GM23248 (cell line): ENCODE results near the gene WWTR1. TPM values are rescaled to one million over a fixed set of nuclear protein-coding genes. Genes with fewer than 3 reads are reported as not detected.

Source experiments
- DNase-seq: peaks from one replicate; pipeline ENCODE4 v3.0.0-alpha.2; 2015
- H2AFZ ChIP-seq: fragments of 200-600 bp; sonication (generic); 2 replicates; pipeline ENCODE4 v1.6.1; 2016; ENCODE audit warnings: antibody characterized with exemption
- H3F3A ChIP-seq: fragments of 200-600 bp; sonication (generic); 2 replicates; pipeline ENCODE4 v1.6.1; 2016; ENCODE audit warnings: mild to moderate bottlenecking, antibody characterized with exemption, mixed run types; ENCODE audit not compliant: insufficient read depth
- H3K27ac ChIP-seq: fragments of 200-600 bp; sonication (generic); 2 replicates; pipeline ENCODE4 v1.5.1; 2016; ENCODE audit warnings: mild to moderate bottlenecking
- H3K27me3 ChIP-seq: fragments of 200-600 bp; sonication (generic); replicated peaks from 2 replicates; pipeline ENCODE4 v1.6.1; 2016; ENCODE audit warnings: mild to moderate bottlenecking; ENCODE audit not compliant: insufficient read depth
- H3K36me3 ChIP-seq: fragments of 200-600 bp; sonication (generic); 2 replicates; pipeline ENCODE4 v1.6.1; 2016; ENCODE audit warnings: low read depth, mild to moderate bottlenecking
- H3K4me1 ChIP-seq: fragments of 200-600 bp; sonication (generic); 2 replicates; pipeline ENCODE4 v1.6.1; 2016; ENCODE audit warnings: mild to moderate bottlenecking; ENCODE audit not compliant: insufficient read depth
- H3K4me2 ChIP-seq: fragments of 200-600 bp; sonication (generic); one replicate; pipeline ENCODE4 v1.6.1; 2016; ENCODE audit warnings: mild to moderate bottlenecking; ENCODE audit not compliant: unreplicated experiment
- H3K4me3 ChIP-seq: fragments of 200-600 bp; sonication (generic); 2 replicates; pipeline ENCODE4 v1.5.1; 2016; ENCODE audit warnings: mild to moderate bottlenecking
- H3K79me2 ChIP-seq: fragments of 200-600 bp; sonication (generic); 2 replicates; pipeline ENCODE4 v1.6.1; 2016; ENCODE audit warnings: mild to moderate bottlenecking; ENCODE audit not compliant: insufficient read depth
- H3K9ac ChIP-seq: fragments of 200-600 bp; sonication (generic); 2 replicates; pipeline ENCODE4 v1.6.1; 2016; ENCODE audit warnings: mild to moderate bottlenecking
- H3K9me2 ChIP-seq: fragments of 200-600 bp; sonication (generic); 2 replicates; pipeline ENCODE4 v1.6.1; 2016; ENCODE audit warnings: mixed run types, mild to moderate bottlenecking, moderate library complexity; ENCODE audit not compliant: insufficient read depth
- H3K9me3 ChIP-seq: fragments of 200-600 bp; sonication (generic); one replicate; pipeline ENCODE4 v1.6.1; 2017; ENCODE audit warnings: low read depth
- H4K20me1 ChIP-seq: fragments of 200-600 bp; sonication (generic); 2 replicates; pipeline ENCODE4 v1.6.0; 2016; ENCODE audit not compliant: insufficient read depth
- EZH2 ChIP-seq: fragments of 200-600 bp; sonication (generic); IDR thresholded peaks from 2 replicates; pipeline ENCODE4 v1.6.1; 2018; ENCODE audit warnings: antibody characterized with exemption, mild to moderate bottlenecking; ENCODE audit not compliant: insufficient read depth, poor library complexity, severe bottlenecking
- EZH2phosphoT487 ChIP-seq: fragments of 200-600 bp; sonication (generic); IDR thresholded peaks from 2 replicates; pipeline ENCODE4 v1.6.1; 2018; ENCODE audit warnings: antibody characterized with exemption, moderate library complexity, mild to moderate bottlenecking, low read depth; ENCODE audit not compliant: insufficient read depth
- WGBS, 2 experiments: methylation state at CpG; one replicate each; pipeline ENCODE4 v1.1.6; 2015 to 2017; ENCODE audit warnings: low lambda C conversion rate in 2 of 2, low coverage in 1 of 2; ENCODE audit errors: missing lambda C conversion rate in 2 of 2; 5-methylcytosine and 5-hydroxymethylcytosine counted together
- in situ Hi-C: fragments of 300-500 bp; cut with MboI; formaldehyde crosslinking; loops from 2 replicates; pipeline ENCODE4 v1.15.0; 2020
- polyA plus RNA-seq: library from polyadenylated mRNA; unstranded; fragments of >200 nt; fragmentation: Nextera tagmentation; extraction: Ambion mirVana; gene quantifications from 2 replicates; pipeline ENCODE4 v1.2.1, GENCODE V29; 2016
- total RNA-seq: library from RNA; depleted of rRNA; stranded (reverse); fragments of >200 nt; shearing (Covaris generic); gene quantifications from 2 replicates; pipeline ENCODE4 v1.2.3, GENCODE V29; 2014

WWTR1 gene
- total and polyA plus RNA-seq, 2 experiments from 2014 or later = 53.3 to 75.7 TPM

DNA sequence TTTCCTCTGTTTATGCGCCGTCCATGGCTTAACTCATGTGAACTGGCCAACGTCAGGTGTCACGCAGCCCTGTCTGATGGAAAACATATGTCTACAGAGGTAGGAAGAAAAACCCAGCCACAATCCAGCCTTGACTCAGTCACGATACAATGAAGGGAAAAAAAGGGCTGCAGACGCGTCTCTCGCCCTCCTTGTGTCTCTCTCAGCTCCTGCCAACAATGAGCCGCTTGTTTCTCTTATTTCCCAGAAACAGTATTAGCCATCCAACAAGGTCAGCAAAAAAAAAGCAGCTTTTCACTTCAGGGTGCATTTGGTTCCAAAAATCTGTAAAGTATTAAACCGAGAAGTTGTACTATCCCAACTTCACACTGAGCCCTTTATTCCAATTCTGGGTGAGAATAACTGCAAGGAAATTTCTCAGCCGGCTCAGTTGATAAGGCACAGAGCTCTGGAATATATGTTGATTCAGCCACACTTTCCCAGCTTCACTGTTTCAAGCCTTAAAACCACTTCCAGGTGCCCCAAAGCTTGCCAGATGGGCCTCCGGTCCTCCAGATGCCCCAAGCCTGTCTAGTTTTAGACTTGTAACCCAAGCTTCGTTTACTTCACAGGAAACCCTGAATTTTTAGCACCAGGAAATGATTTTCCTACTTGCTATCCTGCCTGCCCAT lies 103.9 kb downstream of the WWTR1 start:
- Histone ChIP-seq H4K20me1 (no peaks in the 10 kb centered on the region), H3F3A (peaks cover 36% of the 10 kb centered on the region), H3K4me3 (peak overlapping the region; percentile 39), H3K27me3 (no peaks in the 10 kb centered on the region), H3K4me2 (peak overlapping the region; percentile 61), H3K36me3 (no peaks in the 10 kb centered on the region), H3K4me1 (peaks cover 42% of the 10 kb centered on the region), H3K27ac (peak overlapping the region; percentile 93), H3K79me2 (peaks cover 70% of the 10 kb centered on the region), H3K9me2 (no peaks in the 10 kb centered on the region), H3K9me3 (no peaks in the 10 kb centered on the region), H2AFZ (no peak overlapping the region), H3K9ac (peak overlapping the region; percentile 74)
- in situ Hi-C loops = no loop called here
- WGBS, 2 experiments = 10 to 16% methylated on average over 13 of the region's 13 CpGs
- TF ChIP-seq EZH2 (no peak), EZH2phosphoT487 (no peak)
- DNase-seq = peak; percentile 91

GRCh38 chr3:149552700-149553099 lies 105.1 kb downstream of the WWTR1 start:
- Histone ChIP-seq H4K20me1 (no peaks in the 10 kb centered on the region), H3K4me3 (no peak overlapping the region), H3K9me3 (no peaks in the 10 kb centered on the region), H3K9me2 (no peaks in the 10 kb centered on the region), H3F3A (peaks cover 48% of the 10 kb centered on the region), H3K27me3 (no peaks in the 10 kb centered on the region), H3K27ac (peak overlapping the region; percentile 93), H3K36me3 (no peaks in the 10 kb centered on the region), H3K4me1 (peaks cover 54% of the 10 kb centered on the region), H3K4me2 (no peak overlapping the region), H2AFZ (no peak overlapping the region), H3K9ac (peak overlapping the region; percentile 74; the same call in 1 of the 2 replicates), H3K79me2 (peaks cover 64% of the 10 kb centered on the region)
- DNase-seq = no peak
- no peak for TF ChIP-seq EZH2phosphoT487
- TF ChIP-seq EZH2 = no peak
- in situ Hi-C loops = no loop called here
- 94 to 98% methylated on average over 2 of the region's 2 CpGs for WGBS, 2 experiments

GRCh38 chr3:149551500-149551899 lies 106.3 kb downstream of the WWTR1 start:
- in situ Hi-C loops = no loop called here
- H3K79me2 ChIP-seq = peaks cover 61% of the 10 kb centered on the region
- H3F3A ChIP-seq = peaks cover 60% of the 10 kb centered on the region
- H3K27ac ChIP-seq = no peak overlapping the region
- no peaks in the 10 kb centered on the region for H4K20me1 ChIP-seq
- no peak for DNase-seq
- no peak overlapping the region for H3K4me2 ChIP-seq
- H2AFZ ChIP-seq = no peak overlapping the region
- peaks cover 64% of the 10 kb centered on the region for H3K4me1 ChIP-seq
- H3K36me3 ChIP-seq = no peaks in the 10 kb centered on the region
- H3K9me2 ChIP-seq = no peaks in the 10 kb centered on the region
- TF ChIP-seq EZH2 = no peak
- TF ChIP-seq EZH2phosphoT487 = no peak
- H3K27me3 ChIP-seq = no peaks in the 10 kb centered on the region
- H3K9me3 ChIP-seq = no peaks in the 10 kb centered on the region
- no peak overlapping the region for H3K4me3 ChIP-seq
- no peak overlapping the region for H3K9ac ChIP-seq

DNA sequence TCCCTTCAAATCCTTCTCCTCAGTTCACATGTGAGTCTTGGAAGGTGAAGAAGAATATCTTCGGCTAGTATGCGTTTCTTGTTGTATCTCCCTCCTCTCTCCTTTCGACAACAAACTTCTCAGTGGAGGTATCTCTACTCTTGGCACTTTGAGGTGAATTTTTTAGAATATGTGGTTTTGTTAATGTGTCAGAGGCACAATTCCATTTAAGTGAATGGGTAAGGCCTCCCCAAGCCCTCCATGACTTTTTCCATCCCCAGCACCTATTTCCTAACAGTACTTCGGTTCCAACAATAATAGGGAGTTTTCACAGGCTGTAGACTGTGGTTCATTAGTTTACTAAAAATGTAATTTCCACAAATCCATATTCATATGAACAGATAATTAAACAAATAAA lies 109.2 kb downstream of the WWTR1 start:
- H3K4me2 ChIP-seq = peak overlapping the region; percentile 68
- no peaks in the 10 kb centered on the region for H3K36me3 ChIP-seq
- peaks cover 70% of the 10 kb centered on the region for H3K79me2 ChIP-seq
- H3K9me3 ChIP-seq = no peaks in the 10 kb centered on the region
- in situ Hi-C loops = no loop called here
- H3K9ac ChIP-seq = peak overlapping the region; percentile 82
- H3K4me3 ChIP-seq = peak overlapping the region; percentile 46
- no peaks in the 10 kb centered on the region for H4K20me1 ChIP-seq
- 61 to 64% methylated on average over 4 of the region's 4 CpGs for WGBS, 2 experiments
- TF ChIP-seq EZH2 = no peak
- no peak for TF ChIP-seq EZH2phosphoT487
- H3K4me1 ChIP-seq = peaks cover 39% of the 10 kb centered on the region
- H3K27me3 ChIP-seq = no peaks in the 10 kb centered on the region
- H3K9me2 ChIP-seq = no peaks in the 10 kb centered on the region
- peak overlapping the region; percentile 94 for H3K27ac ChIP-seq
- H3F3A ChIP-seq = peaks cover 44% of the 10 kb centered on the region
- peak overlapping the region; percentile 15; the same call in 1 of the 2 replicates for H2AFZ ChIP-seq
- no peak for DNase-seq
